SU-DHL-6 (cell line): ENCODE measurements around the gene ANKHD1.

Source experiments
- H2AFZ ChIP-seq: fragments of 200-600 bp; sonication (generic); 2 replicates; pipeline ENCODE4 v1.6.1; 2014; ENCODE audit warnings: low read depth, mild to moderate bottlenecking, moderate library complexity, mixed read lengths, antibody characterized with exemption, low read length; ENCODE audit not compliant: severe bottlenecking
- H3F3A ChIP-seq: fragments of 200-600 bp; shearing (Covaris generic); 2 replicates; pipeline ENCODE4 v1.6.0; 2016; ENCODE audit warnings: antibody characterized with exemption, mild to moderate bottlenecking; ENCODE audit not compliant: insufficient read depth
- H3K27ac ChIP-seq: fragments of 200-600 bp; sonication (generic); 2 replicates; pipeline ENCODE4 v1.5.1; 2016; ENCODE audit warnings: low read depth, mild to moderate bottlenecking, low read length, moderate library complexity, mixed read lengths
- H3K27me3 ChIP-seq: fragments of 200-600 bp; sonication (generic), shearing (Covaris generic); 2 replicates; pipeline ENCODE4 v1.6.0; 2014; ENCODE audit warnings: mild to moderate bottlenecking, low read length
- H3K36me3 ChIP-seq: fragments of 200-600 bp; sonication (generic); 2 replicates; pipeline ENCODE4 v1.6.1; 2014; ENCODE audit warnings: mild to moderate bottlenecking, low read length, mixed read lengths
- H3K4me2 ChIP-seq: fragments of 300-600, 200-600 bp; shearing (Covaris generic), sonication (generic); 2 replicates; pipeline ENCODE4 v1.6.0; 2014; ENCODE audit warnings: low read length, low read depth, mild to moderate bottlenecking; ENCODE audit not compliant: poor library complexity, severe bottlenecking
- H3K4me3 ChIP-seq: fragments of 200-600 bp; sonication (generic); 2 replicates; pipeline ENCODE4 v1.5.1; 2014; ENCODE audit warnings: antibody characterized with exemption, low read length, mild to moderate bottlenecking, mixed read lengths; ENCODE audit not compliant: insufficient read depth, poor library complexity, severe bottlenecking
- H3K79me2 ChIP-seq: fragments of 200-600 bp; sonication (generic); 2 replicates; pipeline ENCODE4 v1.6.1; 2014; ENCODE audit warnings: mild to moderate bottlenecking, low read length, moderate library complexity; ENCODE audit not compliant: insufficient read depth
- H3K9ac ChIP-seq: fragments of 200-600 bp; sonication (generic); 2 replicates; pipeline ENCODE4 v1.7.0; 2014; ENCODE audit warnings: mild to moderate bottlenecking, low read length
- H3K9me2 ChIP-seq: fragments of 200-600 bp; sonication (generic); replicated peaks from 2 replicates; pipeline ENCODE4 v1.6.1; 2014; ENCODE audit warnings: low read length; ENCODE audit not compliant: insufficient read depth
- H3K9me3 ChIP-seq: fragments of 200-600 bp; sonication (generic); 2 replicates; pipeline ENCODE4 v1.6.1; 2014; ENCODE audit warnings: low read length, mixed read lengths; ENCODE audit not compliant: insufficient read depth
- H4K20me1 ChIP-seq: fragments of 200-600 bp; sonication (generic); 2 replicates; pipeline ENCODE4 v1.6.1; 2014; ENCODE audit warnings: low read depth, mild to moderate bottlenecking, antibody characterized with exemption, low read length, moderate library complexity, mixed read lengths
- CTCF ChIP-seq: fragments of 200-600 bp; sonication (generic); IDR thresholded peaks from one replicate; pipeline ENCODE4 v1.5.1; 2017; ENCODE audit warnings: antibody characterized with exemption, mild to moderate bottlenecking, low read length, moderate library complexity; ENCODE audit not compliant: insufficient read depth, poor library complexity, severe bottlenecking
- EZH2phosphoT487 ChIP-seq: fragments of 200-600 bp; sonication (generic), shearing (Covaris generic); conservative IDR thresholded peaks from 2 replicates; pipeline ENCODE4 v1.6.1; 2018; ENCODE audit warnings: mild to moderate bottlenecking, antibody characterized with exemption, low read length, moderate library complexity, mixed read lengths

Gene ANKHD1

GRCh38 chr5:140360681-140361479 lies 40.8 kb upstream of the ANKHD1 start:
- H3K9ac ChIP-seq, result no peak overlapping the region
- H3K4me3 ChIP-seq, result no peak overlapping the region
- no peaks in the 10 kb centered on the region for H3K9me3 ChIP-seq
- no peaks in the 10 kb centered on the region for H3K79me2 ChIP-seq
- TF ChIP-seq CTCF (no peak), EZH2phosphoT487 (no peak)
- H3K27me3 ChIP-seq, result no peaks in the 10 kb centered on the region
- no peak overlapping the region for H2AFZ ChIP-seq
- H3K36me3 ChIP-seq, result no peaks in the 10 kb centered on the region
- no peaks in the 10 kb centered on the region for H3K9me2 ChIP-seq
- H3F3A ChIP-seq, result no peaks in the 10 kb centered on the region
- H3K4me2 ChIP-seq, result no peak overlapping the region
- no peaks in the 10 kb centered on the region for H4K20me1 ChIP-seq
- H3K27ac ChIP-seq, result no peak overlapping the region

DNA sequence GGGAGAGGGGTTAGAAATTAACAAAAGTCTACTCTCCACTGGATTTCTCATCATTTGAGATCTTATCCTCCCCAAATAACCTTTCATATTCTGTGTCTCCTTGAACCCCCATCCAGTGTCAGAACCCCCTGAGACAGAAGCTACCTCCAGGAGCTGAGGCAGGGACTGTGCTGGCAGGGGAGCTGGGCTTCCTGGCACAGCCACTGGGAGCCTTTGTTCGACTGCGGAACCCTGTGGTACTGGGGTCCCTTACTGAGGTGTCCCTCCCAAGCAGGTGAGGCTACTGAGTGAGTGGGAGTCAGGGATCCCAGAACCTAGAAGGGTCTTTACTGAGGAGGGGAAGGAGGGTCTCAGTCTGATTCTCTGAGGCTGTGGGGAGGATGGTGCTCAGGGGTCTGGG lies 39.7 kb upstream of the ANKHD1 start:
- no peak overlapping the region for H3K4me3 ChIP-seq
- TF ChIP-seq EZH2phosphoT487 (no peak), CTCF (no peak)

GRCh38 chr5:140362311-140362710 lies 39.3 kb upstream of the ANKHD1 start:
- Histone ChIP-seq H3K4me2 (no peak overlapping the region), H3K36me3 (no peaks in the 10 kb centered on the region)

More for the DNA sequence above, 39.7 kb upstream of the ANKHD1 start:
- Histone ChIP-seq H3K4me2 (no peak overlapping the region), H3K9me3 (no peaks in the 10 kb centered on the region), H3K27ac (no peak overlapping the region), H3K9ac (no peak overlapping the region), H3K9me2 (no peaks in the 10 kb centered on the region), H3K79me2 (no peaks in the 10 kb centered on the region), H3K36me3 (no peaks in the 10 kb centered on the region), H4K20me1 (no peaks in the 10 kb centered on the region), H3F3A (no peaks in the 10 kb centered on the region), H2AFZ (no peak overlapping the region), H3K27me3 (no peaks in the 10 kb centered on the region)

More at GRCh38 chr5:140362311-140362710, 39.3 kb upstream of the ANKHD1 start:
- no peak overlapping the region for H2AFZ ChIP-seq
- H3K79me2 ChIP-seq, result no peaks in the 10 kb centered on the region
- H3K9ac ChIP-seq, result no peak overlapping the region
- H3K9me3 ChIP-seq, result no peaks in the 10 kb centered on the region
- no peaks in the 10 kb centered on the region for H3K27me3 ChIP-seq
- no peaks in the 10 kb centered on the region for H3K9me2 ChIP-seq
- H3F3A ChIP-seq, result no peaks in the 10 kb centered on the region
- H4K20me1 ChIP-seq, result no peaks in the 10 kb centered on the region
- H3K27ac ChIP-seq, result no peak overlapping the region
- no peak overlapping the region for H3K4me3 ChIP-seq
- no peak for TF ChIP-seq EZH2phosphoT487
- TF ChIP-seq CTCF, result no peak
